VCaP (cell line): ENCODE results near the gene PNMT.

ENCODE experiments used
- H3K27ac ChIP-seq: fragments of 450-650 bp; 2 replicates; pipeline ENCODE4 v1.5.1; 2017
- CTCF ChIP-seq: fragments of 450-650 bp; conservative IDR thresholded peaks from 2 replicates; pipeline ENCODE4 v1.5.1; 2017; ENCODE audit warnings: mild to moderate bottlenecking, moderate library complexity

Gene PNMT

GRCh38 chr17:39670746-39671145 is 2.5 kb downstream of the PNMT start:
- H3K27ac ChIP-seq = no peak overlapping the region
- no peak for TF ChIP-seq CTCF

- TF ChIP-seq CTCF = peak; percentile 73
- H3K27ac ChIP-seq = no peak overlapping the region
Measured at GRCh38 chr17:39671651-39672521, 3.6 kb downstream of the PNMT start.

DNA sequence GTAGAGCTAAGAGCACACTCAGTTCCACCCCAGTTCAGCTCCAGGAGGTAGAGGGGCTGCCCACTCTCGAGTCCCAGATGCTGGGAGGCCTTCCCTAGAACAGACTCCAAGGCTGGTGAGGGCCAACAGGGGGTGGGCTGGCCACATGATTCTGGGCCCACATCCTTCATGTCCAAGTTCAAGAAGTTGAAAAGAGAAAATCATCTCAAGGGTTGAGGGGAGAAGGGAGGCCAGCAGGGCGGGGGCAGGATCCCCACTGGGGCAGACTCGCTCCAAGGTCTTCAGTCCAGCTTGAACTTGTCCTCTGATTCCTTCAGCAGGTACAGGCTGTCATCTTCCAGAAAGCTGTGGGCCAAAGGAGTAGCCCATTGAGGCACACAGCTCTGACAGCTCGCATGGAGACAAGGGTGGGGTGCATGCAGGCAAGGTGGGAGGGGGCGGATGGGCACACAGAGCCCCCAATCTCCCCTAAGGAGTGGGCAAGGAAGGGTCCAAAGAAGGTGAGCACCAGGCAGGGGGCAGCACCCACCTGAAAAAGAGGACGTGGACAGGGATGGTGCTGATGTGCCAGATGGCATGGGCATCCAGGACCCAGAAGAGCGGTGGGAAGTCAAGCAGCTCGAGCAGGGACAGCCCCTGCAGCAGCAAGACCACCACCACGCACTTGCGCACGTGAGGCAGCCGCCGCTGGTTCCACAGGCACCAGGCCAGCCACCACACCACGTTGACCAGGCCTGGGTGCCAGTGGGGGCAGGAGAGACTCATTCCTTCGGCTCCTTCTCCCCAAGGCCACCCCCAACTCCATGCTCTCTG is 4.5 kb downstream of the PNMT start:
- TF ChIP-seq CTCF = peak; percentile 41
- H3K27ac ChIP-seq = no peak overlapping the region

DNA sequence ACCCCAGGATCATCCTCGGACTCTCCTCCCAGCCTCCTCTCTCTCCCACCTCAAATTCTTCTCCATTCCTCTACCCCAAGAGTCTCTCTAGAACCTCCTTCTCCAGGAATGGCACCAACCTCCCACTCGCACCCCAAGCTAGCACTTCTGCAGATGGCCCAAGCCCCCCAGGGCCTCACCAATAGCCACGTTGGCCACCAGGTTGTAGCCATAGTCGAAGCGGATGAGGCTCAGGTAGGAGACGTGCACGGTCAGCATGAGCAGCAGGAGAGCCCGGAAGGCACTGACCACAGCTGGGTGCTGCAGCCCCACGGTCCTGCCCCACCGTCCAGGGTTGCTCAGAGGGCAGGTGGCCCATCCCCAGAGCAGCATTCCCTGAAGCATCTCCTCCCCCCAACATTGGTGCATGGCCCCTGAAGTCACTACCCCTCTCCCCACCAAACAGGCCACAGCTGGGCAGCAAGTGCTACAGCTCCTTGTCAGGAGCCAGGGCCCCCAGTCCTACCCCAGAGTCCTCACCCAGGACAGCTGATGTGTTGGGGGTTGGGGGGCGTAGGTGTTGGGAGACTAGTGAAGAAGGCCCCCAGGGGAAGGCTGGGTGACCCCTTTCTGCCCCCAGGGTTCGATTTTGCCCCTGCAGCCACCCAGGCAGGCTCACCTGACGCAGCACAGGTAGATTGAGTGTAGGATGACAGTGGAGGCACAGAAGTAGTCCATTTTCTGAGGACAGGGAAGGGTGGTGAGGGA is 5.3 kb downstream of the PNMT start:
- no peak overlapping the region for H3K27ac ChIP-seq
- no peak for TF ChIP-seq CTCF

DNA sequence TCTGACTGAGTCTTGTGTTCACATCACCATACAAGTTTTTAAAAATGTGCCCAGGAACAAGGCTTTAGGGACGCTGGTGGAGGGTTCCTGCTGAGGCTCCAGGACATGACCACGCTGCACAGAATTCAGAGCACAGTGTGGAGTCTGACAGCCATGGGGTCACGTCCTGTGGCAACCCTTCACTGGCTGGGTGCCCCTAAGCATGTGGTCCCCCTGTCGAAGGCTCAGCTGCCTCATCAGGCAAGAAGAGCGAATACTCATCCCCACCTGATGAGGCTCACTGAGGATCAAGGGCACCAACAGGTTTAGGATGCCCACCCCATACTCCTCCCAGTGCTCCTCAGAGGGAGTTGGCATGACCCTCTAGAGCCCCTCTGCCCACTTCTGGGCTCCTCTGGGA is 5.9 kb downstream of the PNMT start:
- peak overlapping the region; percentile 54; the same call in 1 of the 2 replicates for H3K27ac ChIP-seq
- TF ChIP-seq CTCF = no peak

GRCh38 chr17:39674702-39675389 is 6.6 kb downstream of the PNMT start:
- H3K27ac ChIP-seq = peak overlapping the region; percentile 54
- no peak for TF ChIP-seq CTCF
